Activated T-cell treated with anti-CD3 and anti-CD28 coated beads, Interleukin-2, amount 50 U/mL, for 72 hours (primary cell): ENCODE data around the gene DCBLD1. TPM values are rescaled to one million over a fixed set of nuclear protein-coding genes. Genes with fewer than 3 reads are reported as not detected.
A peak's percentile ranks its signal among the peaks of the same experiment; 100 is the strongest.
"Not testable (repeated sequence)": the region's sequence is repeated elsewhere in the genome, so short reads cannot be mapped to it uniquely, and the experiment has no call there.

ENCODE experiments used
- ATAC-seq, 2 donors: fragments of 150-1000 bp; cut with Tn5 transposase; replicated peaks in 1 of 2; 2 replicates each; pipeline ENCODE4 v1.10.0; 2021; ENCODE audit warnings: moderate library complexity in 2 of 2, mild to moderate bottlenecking in 1 of 2
- DNase-seq, 2 donors: peaks; one replicate each; pipeline ENCODE4 v3.0.0; 2021 to 2022; ENCODE audit warnings: mixed read lengths in 1 of 2
- H3K27ac Mint-ChIP-seq: one replicate; pipeline ENCODE4 v1.8.0; 2022; ENCODE audit warnings: mild to moderate bottlenecking, moderate library complexity, mixed read lengths
- H3K27me3 Mint-ChIP-seq: one replicate; pipeline ENCODE4 v1.8.0; 2022; ENCODE audit warnings: low read depth, mixed read lengths
- H3K36me3 Mint-ChIP-seq, 2 donors: one replicate each; pipeline ENCODE4 v1.8.0; 2022; ENCODE audit warnings: mixed read lengths in 2 of 2, mild to moderate bottlenecking in 1 of 2; ENCODE audit not compliant: insufficient read depth in 2 of 2
- H3K4me1 Mint-ChIP-seq: one replicate; pipeline ENCODE4 v1.8.0; 2022; ENCODE audit warnings: low read depth, mixed read lengths
- H3K4me3 Mint-ChIP-seq, 2 donors: one replicate each; pipeline ENCODE4 v1.8.0; 2022; ENCODE audit warnings: mild to moderate bottlenecking in 2 of 2, mixed read lengths in 2 of 2, moderate library complexity in 2 of 2
- H3K9me3 Mint-ChIP-seq, 2 donors: one replicate each; pipeline ENCODE4 v1.8.0; 2022; ENCODE audit warnings: mixed read lengths in 2 of 2
- total RNA-seq, 2 donors: library from RNA; stranded (reverse); gene quantifications; one replicate each; pipeline ENCODE4 v1.2.3, GENCODE V29; 2022

The DCBLD1 gene
- total RNA-seq, 2 donors from 2014 or later = 2.9 to 3.4 TPM

- Mint-ChIP-seq H3K9me3 (no peaks in the 10 kb centered on the region), H3K4me3 (no peak overlapping the region), H3K27me3 (peaks cover 7% of the 10 kb centered on the region), H3K4me1 (peaks cover 16% of the 10 kb centered on the region), H3K36me3 (no peaks in the 10 kb centered on the region), H3K27ac (no peak overlapping the region)
- DNase-seq (peak in 1 of 2 donors; percentile 12), ATAC-seq (no peak)
Observed at GRCh38 chr6:117459204-117459944, 23.1 kb upstream of the DCBLD1 start.

- ATAC-seq (peak; percentile 96 to 98), DNase-seq (peak; percentile 39 to 40)
- H3K4me1 Mint-ChIP-seq = peaks cover 32% of the 10 kb centered on the region
- H3K27me3 Mint-ChIP-seq = peaks cover 31% of the 10 kb centered on the region
- no peak overlapping the region for H3K27ac Mint-ChIP-seq
- no peaks in the 10 kb centered on the region for H3K9me3 Mint-ChIP-seq
- H3K4me3 Mint-ChIP-seq = peak overlapping the region; percentile 68 to 73
- no peaks in the 10 kb centered on the region for H3K36me3 Mint-ChIP-seq
Observed at GRCh38 chr6:117463762-117464665, 18.5 kb upstream of the DCBLD1 start.

- peaks cover 33% of the 10 kb centered on the region for H3K27me3 Mint-ChIP-seq
- DNase-seq (no peak), ATAC-seq (peak in 1 of 2 donors; percentile 22)
- no peaks in the 10 kb centered on the region for H3K36me3 Mint-ChIP-seq
- peaks cover 29% of the 10 kb centered on the region for H3K4me1 Mint-ChIP-seq
- H3K4me3 Mint-ChIP-seq = no peak overlapping the region
- no peak overlapping the region for H3K27ac Mint-ChIP-seq
- no peaks in the 10 kb centered on the region for H3K9me3 Mint-ChIP-seq
Observed at GRCh38 chr6:117464700-117465099, 17.8 kb upstream of the DCBLD1 start.

GRCh38 chr6:117465691-117466090 is 16.8 kb upstream of the DCBLD1 start:
- Mint-ChIP-seq H3K36me3 (no peaks in the 10 kb centered on the region), H3K4me1 (peaks cover 27% of the 10 kb centered on the region), H3K9me3 (no peaks in the 10 kb centered on the region), H3K27me3 (peaks cover 41% of the 10 kb centered on the region), H3K4me3 (no peak overlapping the region), H3K27ac (no peak overlapping the region)
- peak in 1 of 2 donors; percentile 18 for ATAC-seq
- peak in 1 of 2 donors; percentile 9 for DNase-seq

GRCh38 chr6:117467876-117468275 is 14.6 kb upstream of the DCBLD1 start:
- no peak overlapping the region for H3K4me3 Mint-ChIP-seq
- no peaks in the 10 kb centered on the region for H3K9me3 Mint-ChIP-seq
- DNase-seq (no peak), ATAC-seq (no peak)
- peaks cover 43% of the 10 kb centered on the region for H3K27me3 Mint-ChIP-seq
- peaks cover 32% of the 10 kb centered on the region for H3K4me1 Mint-ChIP-seq
- H3K36me3 Mint-ChIP-seq = no peaks in the 10 kb centered on the region
- no peak overlapping the region for H3K27ac Mint-ChIP-seq

- peaks cover 45% of the 10 kb centered on the region for H3K27me3 Mint-ChIP-seq
- H3K4me3 Mint-ChIP-seq, ATAC-seq, H3K9me3 Mint-ChIP-seq, H3K27ac Mint-ChIP-seq, H3K36me3 Mint-ChIP-seq, DNase-seq: not testable (repeated sequence)
- H3K4me1 Mint-ChIP-seq = peaks cover 29% of the 10 kb centered on the region
Observed at GRCh38 chr6:117468527-117468926, 13.9 kb upstream of the DCBLD1 start.

GRCh38 chr6:117469356-117469755 is 13.1 kb upstream of the DCBLD1 start:
- Mint-ChIP-seq H3K36me3 (no peaks in the 10 kb centered on the region), H3K27me3 (peaks cover 51% of the 10 kb centered on the region), H3K27ac (no peak overlapping the region), H3K4me3 (no peak overlapping the region), H3K4me1 (peaks cover 20% of the 10 kb centered on the region), H3K9me3 (no peaks in the 10 kb centered on the region)
- DNase-seq = no peak
- no peak for ATAC-seq

- ATAC-seq (no peak), DNase-seq (no peak)
- Mint-ChIP-seq H3K4me1 (peaks cover 16% of the 10 kb centered on the region), H3K27ac (no peak overlapping the region), H3K4me3 (no peak overlapping the region), H3K27me3 (peaks cover 51% of the 10 kb centered on the region), H3K36me3 (no peaks in the 10 kb centered on the region), H3K9me3 (no peaks in the 10 kb centered on the region)
Observed at GRCh38 chr6:117469791-117470190, 12.7 kb upstream of the DCBLD1 start.

GRCh38 chr6:117472667-117473066 is 9.8 kb upstream of the DCBLD1 start:
- Mint-ChIP-seq H3K4me1 (peaks cover 4% of the 10 kb centered on the region), H3K36me3 (no peaks in the 10 kb centered on the region), H3K4me3 (no peak overlapping the region), H3K27ac (no peak overlapping the region), H3K9me3 (no peaks in the 10 kb centered on the region), H3K27me3 (peaks cover 45% of the 10 kb centered on the region)
- ATAC-seq (no peak), DNase-seq (no peak)

- Mint-ChIP-seq H3K4me1 (peaks cover 4% of the 10 kb centered on the region), H3K27ac (no peak overlapping the region), H3K27me3 (peaks cover 45% of the 10 kb centered on the region), H3K4me3 (no peak overlapping the region), H3K36me3 (no peaks in the 10 kb centered on the region), H3K9me3 (no peaks in the 10 kb centered on the region)
- ATAC-seq = no peak
- DNase-seq = no peak
Observed at GRCh38 chr6:117473401-117473800, 9.1 kb upstream of the DCBLD1 start.

- no peak for ATAC-seq
- H3K27me3 Mint-ChIP-seq = peaks cover 57% of the 10 kb centered on the region
- H3K36me3 Mint-ChIP-seq = no peaks in the 10 kb centered on the region
- DNase-seq = peak; percentile 19 to 24
- H3K4me3 Mint-ChIP-seq = no peak overlapping the region
- H3K4me1 Mint-ChIP-seq = peaks cover 12% of the 10 kb centered on the region
- no peaks in the 10 kb centered on the region for H3K9me3 Mint-ChIP-seq
- H3K27ac Mint-ChIP-seq = no peak overlapping the region
Observed at GRCh38 chr6:117477988-117478852, 4.3 kb upstream of the DCBLD1 start.

- no peak for ATAC-seq
- H3K27me3 Mint-ChIP-seq = peaks cover 55% of the 10 kb centered on the region
- H3K4me1 Mint-ChIP-seq = peaks cover 17% of the 10 kb centered on the region
- peaks cover 0 to 2% of the 10 kb centered on the region in 2 donors for H3K36me3 Mint-ChIP-seq
- no peak overlapping the region for H3K27ac Mint-ChIP-seq
- DNase-seq = no peak
- H3K4me3 Mint-ChIP-seq = no peak overlapping the region
- no peaks in the 10 kb centered on the region for H3K9me3 Mint-ChIP-seq
Observed at GRCh38 chr6:117478853-117479231, 3.6 kb upstream of the DCBLD1 start.
